NCI-H446 treated with DMSO at 0.1 percent for 48 hours (cell line): Measurements from ENCODE around the gene OR1F1.
"Not testable (repeated sequence)": the region's sequence is repeated elsewhere in the genome, so short reads cannot be mapped to it uniquely, and the experiment has no call there.

ENCODE experiments used
- DNase-seq: peaks from one replicate; lab custom pipeline; 2025; lab: John Stamatoyannopoulos, UW

The OR1F1 gene

GRCh38 chr16:3173892-3174617 lies 13.9 kb upstream of the OR1F1 start:
- DNase-seq, result no peak

DNA sequence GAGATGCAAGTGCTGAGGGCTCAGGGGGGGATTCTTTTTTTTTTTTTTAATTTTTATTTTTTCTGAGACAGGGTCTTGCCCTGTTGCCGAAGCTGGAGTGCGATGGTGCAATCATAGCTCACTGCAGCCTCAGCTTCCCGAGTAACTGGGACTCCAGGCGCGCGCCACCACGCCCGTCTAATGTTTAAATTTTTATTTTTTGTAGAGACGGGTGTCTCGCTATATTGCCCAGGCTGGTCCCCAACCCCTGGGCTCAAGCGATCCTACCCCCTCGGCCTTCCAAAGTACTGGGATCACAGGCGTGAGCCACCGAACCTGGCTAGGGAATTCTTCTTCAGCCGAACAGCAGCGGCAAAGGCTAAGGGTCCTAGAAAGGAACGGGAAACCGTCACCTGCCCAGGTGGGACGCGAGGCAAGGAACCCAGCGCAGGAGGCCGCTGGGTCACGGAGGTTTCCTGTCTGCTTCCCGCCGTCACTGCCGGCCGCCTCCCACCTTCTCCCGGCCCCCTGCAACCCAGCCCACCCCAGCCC lies 13.3 kb upstream of the OR1F1 start:
- DNase-seq, result no peak

- DNase-seq, result no peak
Measured at GRCh38 chr16:3175157-3176093, 12.6 kb upstream of the OR1F1 start.

GRCh38 chr16:3179651-3180050 lies 8.4 kb upstream of the OR1F1 start:
- no peak for DNase-seq

DNA sequence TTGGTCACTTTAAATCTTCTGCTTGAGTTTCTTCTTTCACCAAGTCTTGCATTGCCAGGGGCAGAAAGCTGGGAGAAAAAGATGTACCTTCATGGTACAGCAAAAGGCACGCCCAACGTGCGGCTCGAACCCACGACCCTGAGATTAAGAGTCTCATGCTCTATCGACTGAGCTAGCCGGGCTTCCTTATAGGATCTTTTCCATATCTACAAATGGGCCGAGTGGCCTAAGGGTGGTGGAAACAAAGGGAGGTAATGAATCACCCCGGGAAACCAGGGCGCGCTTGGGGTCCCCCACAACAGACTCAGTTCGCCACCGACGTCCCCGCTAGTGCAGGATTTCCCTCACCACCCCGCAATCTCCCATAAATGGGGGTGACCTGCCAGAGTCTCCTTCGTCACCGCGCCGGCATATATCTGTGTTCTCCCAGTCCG lies 7.5 kb upstream of the OR1F1 start:
- no peak for DNase-seq

DNA sequence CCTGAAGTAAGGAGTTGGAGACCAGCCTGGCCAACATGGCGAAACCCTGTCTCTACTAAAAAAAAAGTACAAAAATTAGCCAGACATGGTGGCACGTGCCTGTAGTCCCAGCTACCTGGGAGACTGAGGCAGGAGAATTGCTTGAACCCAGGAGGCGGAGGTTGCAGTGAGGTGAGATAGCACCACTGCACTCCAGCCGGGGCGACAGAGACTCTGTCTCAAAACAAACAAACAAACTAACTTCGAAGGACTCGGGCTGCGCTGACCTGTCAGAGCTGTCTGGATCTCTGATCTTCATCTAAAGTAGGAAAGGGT lies 5.8 kb upstream of the OR1F1 start:
- DNase-seq, result not testable (repeated sequence)

GRCh38 chr16:3182608-3183444 lies 5.2 kb upstream of the OR1F1 start:
- DNase-seq, result no peak

GRCh38 chr16:3183445-3184139 lies 4.4 kb upstream of the OR1F1 start:
- DNase-seq, result no peak

DNA sequence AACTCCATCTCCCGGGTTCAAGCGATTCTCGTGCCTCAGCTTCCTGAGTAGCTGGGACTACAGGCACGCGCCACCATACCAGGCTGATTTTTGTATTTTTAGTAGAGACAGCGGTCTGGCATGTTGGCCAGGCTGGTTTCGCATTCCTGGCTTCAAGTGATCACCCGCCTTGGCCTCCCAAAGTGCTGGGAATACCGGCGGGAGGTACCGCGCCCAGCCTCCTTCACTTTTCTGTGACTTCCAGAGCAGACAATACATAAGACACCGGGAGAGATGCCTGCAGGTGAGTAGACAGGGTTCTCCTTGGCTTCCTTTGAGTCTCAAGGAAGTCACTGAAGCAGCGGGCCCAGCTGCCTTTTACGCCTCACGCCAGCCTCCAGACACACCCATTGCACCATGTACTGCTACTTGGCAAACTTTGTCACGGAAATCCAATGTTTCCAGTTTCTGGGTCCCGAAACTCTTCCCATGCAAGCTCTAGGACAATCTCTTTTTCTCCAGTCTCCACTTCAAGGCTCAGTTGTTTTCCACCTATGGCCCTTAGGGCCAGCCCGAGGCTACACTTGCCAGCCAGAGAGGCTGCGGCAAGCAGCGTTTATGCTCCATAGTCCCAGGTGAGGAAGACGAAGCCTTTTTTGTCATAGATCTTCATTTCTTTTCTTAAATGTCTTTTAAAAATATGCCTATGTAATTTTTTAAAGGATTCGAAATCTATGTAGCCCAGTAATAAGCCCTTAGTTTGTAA lies 886 bp upstream of the OR1F1 start:
- DNase-seq, result no peak

DNA sequence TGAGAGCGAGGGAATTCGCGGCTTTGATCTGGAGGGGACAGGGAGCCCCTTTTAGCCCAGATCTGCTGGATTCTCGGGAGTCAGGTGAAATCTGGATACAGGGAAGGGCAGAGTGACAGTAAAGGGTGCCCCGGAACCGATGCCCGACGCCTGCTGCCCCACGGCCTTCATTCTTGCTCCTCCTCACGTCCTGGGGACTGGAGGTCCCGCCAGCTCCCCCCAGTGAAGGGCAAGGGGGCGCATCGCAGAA lies 596 bp downstream of the OR1F1 start:
- DNase-seq, result no peak

- no peak for DNase-seq
Measured at GRCh38 chr16:3188925-3189825, 1.2 kb downstream of the OR1F1 start.

GRCh38 chr16:3189869-3190268 lies 1.9 kb downstream of the OR1F1 start:
- no peak for DNase-seq

DNA sequence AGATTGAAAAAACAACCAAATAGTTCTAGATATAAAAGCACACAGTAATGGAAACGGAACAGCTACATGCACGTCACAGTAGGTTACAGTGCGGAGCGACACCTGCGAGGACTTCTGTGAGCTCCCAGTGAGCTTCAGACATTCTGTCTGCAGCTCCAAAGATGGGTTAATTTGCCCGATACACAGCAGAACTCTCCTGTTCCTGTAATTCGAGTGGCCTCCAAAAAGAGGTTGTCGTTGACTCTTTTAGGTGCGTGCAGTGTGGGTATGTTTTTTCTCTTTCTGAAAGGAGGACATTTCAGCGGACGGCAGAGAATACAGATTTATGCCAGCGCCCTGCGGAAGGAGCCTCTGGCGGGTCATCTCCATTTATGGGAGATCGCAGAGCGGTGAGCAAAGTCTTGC lies 2.9 kb downstream of the OR1F1 start:
- no peak for DNase-seq

GRCh38 chr16:3192476-3193019 lies 4.5 kb downstream of the OR1F1 start:
- no peak for DNase-seq

DNA sequence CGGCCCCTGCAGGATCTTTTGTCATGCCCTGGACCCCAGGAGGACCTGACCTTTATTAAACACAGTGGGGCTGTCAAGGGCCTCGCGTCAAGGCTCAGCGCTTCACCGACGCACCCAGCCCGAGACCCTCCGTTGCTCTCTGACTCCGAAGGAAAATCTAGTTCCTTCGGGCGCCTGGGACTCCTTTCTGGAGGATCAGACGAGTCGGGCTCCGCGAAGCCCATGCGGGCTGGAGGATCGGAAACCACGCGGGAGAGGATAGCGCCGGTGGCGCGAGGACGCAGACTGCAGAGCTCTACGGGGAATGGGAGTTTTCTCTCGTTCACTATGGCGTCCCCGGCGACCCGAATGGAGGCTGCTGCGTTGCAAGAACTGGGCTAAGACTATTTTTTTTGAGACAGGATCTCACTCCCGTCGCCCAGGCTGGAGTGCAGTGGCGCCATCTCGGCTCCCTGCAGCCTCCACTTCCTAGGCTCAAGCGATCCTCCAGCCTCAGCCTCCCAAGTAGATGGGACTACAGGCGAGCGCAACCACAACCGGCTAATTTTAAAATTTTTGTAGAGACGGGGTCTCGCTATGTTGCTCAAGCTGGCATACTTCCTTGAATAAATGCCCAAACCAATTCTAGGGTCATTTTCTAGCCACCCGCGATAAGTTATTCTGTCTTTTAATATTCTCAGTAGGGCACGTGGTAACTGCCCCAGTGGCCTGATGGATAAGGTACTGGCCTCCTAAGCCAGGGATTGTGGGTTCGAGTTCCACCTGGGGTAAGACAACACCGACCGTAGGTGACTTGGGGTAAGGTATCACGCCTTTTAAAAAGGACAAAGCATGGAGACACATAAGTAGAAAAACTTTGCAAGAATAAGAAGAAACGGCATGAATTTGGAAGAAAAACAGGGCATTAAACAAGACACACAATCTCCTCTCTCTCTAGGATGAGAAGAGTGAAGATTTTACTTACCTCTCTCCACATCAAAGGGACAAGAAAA lies 5.5 kb downstream of the OR1F1 start:
- no peak for DNase-seq

DNA sequence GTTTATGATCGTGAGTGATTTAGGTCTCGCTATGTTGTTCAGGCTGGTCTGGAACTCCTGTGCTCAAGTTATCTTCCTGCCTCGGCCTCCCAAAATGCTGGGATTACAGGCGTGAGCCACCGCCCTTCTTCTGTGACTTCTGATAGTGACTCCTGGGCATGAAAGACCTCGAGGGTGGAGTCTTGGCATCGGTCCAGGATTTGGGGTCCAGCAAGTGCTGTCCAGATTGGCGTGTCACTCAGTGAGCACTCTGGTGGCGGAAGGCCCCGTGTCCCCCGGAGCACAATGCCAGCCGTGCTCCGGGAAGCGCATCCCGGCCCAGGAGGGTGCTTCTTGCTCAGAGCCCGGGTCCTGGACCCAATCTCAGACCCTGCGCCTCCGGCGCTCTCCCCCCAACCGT lies 6.8 kb downstream of the OR1F1 start:
- DNase-seq, result no peak

GRCh38 chr16:3195975-3196374 lies 8.0 kb downstream of the OR1F1 start:
- DNase-seq, result no peak

GRCh38 chr16:3197694-3198333 lies 9.8 kb downstream of the OR1F1 start:
- not testable (repeated sequence) for DNase-seq
